GM12873 (cell line): Measurements from ENCODE around the gene IL12B.

Experiments
- TF ChIP-seq, protein P1 (sequence below): IDR thresholded peaks from 2 replicates; pipeline ENCODE4 v1.5.1; 2012; ENCODE audit warnings: low read depth, mild to moderate bottlenecking, moderate library complexity, low read length, control low read depth; ENCODE audit not compliant: insufficient read depth; ENCODE audit errors: missing control alignments

Gene IL12B

GRCh38 chr5:159330131-159330800, at the start of gene IL12B:
IL12B (minus strand) TSS chr5:159330487; CDS start chr5:159326782, 3,705 bp downstream.
- TF ChIP-seq, protein P1, sequence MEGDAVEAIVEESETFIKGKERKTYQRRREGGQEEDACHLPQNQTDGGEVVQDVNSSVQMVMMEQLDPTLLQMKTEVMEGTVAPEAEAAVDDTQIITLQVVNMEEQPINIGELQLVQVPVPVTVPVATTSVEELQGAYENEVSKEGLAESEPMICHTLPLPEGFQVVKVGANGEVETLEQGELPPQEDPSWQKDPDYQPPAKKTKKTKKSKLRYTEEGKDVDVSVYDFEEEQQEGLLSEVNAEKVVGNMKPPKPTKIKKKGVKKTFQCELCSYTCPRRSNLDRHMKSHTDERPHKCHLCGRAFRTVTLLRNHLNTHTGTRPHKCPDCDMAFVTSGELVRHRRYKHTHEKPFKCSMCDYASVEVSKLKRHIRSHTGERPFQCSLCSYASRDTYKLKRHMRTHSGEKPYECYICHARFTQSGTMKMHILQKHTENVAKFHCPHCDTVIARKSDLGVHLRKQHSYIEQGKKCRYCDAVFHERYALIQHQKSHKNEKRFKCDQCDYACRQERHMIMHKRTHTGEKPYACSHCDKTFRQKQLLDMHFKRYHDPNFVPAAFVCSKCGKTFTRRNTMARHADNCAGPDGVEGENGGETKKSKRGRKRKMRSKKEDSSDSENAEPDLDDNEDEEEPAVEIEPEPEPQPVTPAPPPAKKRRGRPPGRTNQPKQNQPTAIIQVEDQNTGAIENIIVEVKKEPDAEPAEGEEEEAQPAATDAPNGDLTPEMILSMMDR, result no peak

DNA sequence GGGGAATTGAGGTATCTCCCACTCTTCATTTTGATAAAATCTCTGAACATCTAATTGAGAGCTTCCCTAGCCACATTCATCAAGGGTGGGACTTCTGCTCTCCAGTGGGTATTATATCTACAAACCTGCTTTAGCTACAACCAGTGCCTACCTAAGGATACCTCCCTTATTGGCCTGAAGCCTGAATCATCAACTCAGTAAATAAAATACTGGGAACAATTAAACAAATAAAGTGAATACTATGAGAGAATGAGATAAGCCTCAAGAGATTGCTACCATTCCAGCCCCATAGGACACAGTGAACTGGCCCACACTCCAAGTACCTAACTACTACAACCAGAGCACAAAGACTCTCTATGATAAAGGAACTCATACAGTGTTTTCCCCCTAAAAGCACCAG, 47.4 kb upstream of the IL12B start:
- TF ChIP-seq, protein P1, result no peak

- TF ChIP-seq, protein P1, result no peak
Observed at GRCh38 chr5:159362220-159362619, 31.9 kb upstream of the IL12B start.

GRCh38 chr5:159359408-159359807, 29.1 kb upstream of the IL12B start:
- TF ChIP-seq, protein P1, result no peak

GRCh38 chr5:159353661-159354252, 23.5 kb upstream of the IL12B start:
- TF ChIP-seq, protein P1, result no peak

GRCh38 chr5:159345861-159346260, 15.6 kb upstream of the IL12B start:
- TF ChIP-seq, protein P1, result no peak

- TF ChIP-seq, protein P1, result no peak
Observed at GRCh38 chr5:159345336-159345735, 15.0 kb upstream of the IL12B start.
